ENCODE measurements around the gene GALNT3.

Gene GALNT3

GRCh38 chr2:165803123-165803760, 9.2 kb upstream of the GALNT3 start:
- peak; percentile 78 for DNase-seq (ENCODE audit: low read depth)
- TF ChIP-seq CTCF (IDR thresholded peaks at IDR 0.05; ENCODE audit: control insufficient read depth, extremely low read depth, insufficient read depth) = no peak

GRCh38 chr2:165801176-165801575, 7.1 kb upstream of the GALNT3 start:
- no peak for DNase-seq (ENCODE audit: low read depth)
- TF ChIP-seq CTCF (IDR thresholded peaks at IDR 0.05; ENCODE audit: control insufficient read depth, extremely low read depth, insufficient read depth) = no peak

More at GRCh38 chr2:165803123-165803760, 9.2 kb upstream of the GALNT3 start:
- H3K4me3 ChIP-seq (ENCODE audit: low read depth, low read length) = peak overlapping the region; percentile 16; the same call in 1 of the 2 replicates

GRCh38 chr2:165796819-165797530, 2.9 kb upstream of the GALNT3 start:
- no peak for TF ChIP-seq CTCF (IDR thresholded peaks at IDR 0.05; ENCODE audit: control insufficient read depth, extremely low read depth, insufficient read depth)
- H3K4me3 ChIP-seq (ENCODE audit: low read depth, low read length) = no peak overlapping the region
- no peak for DNase-seq (ENCODE audit: low read depth)

More at GRCh38 chr2:165801176-165801575, 7.1 kb upstream of the GALNT3 start:
- no peak overlapping the region for H3K4me3 ChIP-seq (ENCODE audit: low read depth, low read length)

GRCh38 chr2:165796129-165796528, 2.1 kb upstream of the GALNT3 start:
- H3K4me3 ChIP-seq (ENCODE audit: low read depth, low read length) = no peak overlapping the region
- TF ChIP-seq CTCF (IDR thresholded peaks at IDR 0.05; ENCODE audit: control insufficient read depth, extremely low read depth, insufficient read depth) = no peak
- DNase-seq (ENCODE audit: low read depth) = no peak

- H3K4me3 ChIP-seq (ENCODE audit: low read depth, low read length) = peak overlapping the region; percentile 85; the same call in 1 of the 2 replicates
- TF ChIP-seq CTCF (IDR thresholded peaks at IDR 0.05; ENCODE audit: control insufficient read depth, extremely low read depth, insufficient read depth) = no peak
- no peak for DNase-seq (ENCODE audit: low read depth)
Observed at GRCh38 chr2:165795011-165795410, 964 bp upstream of the GALNT3 start.

- peak overlapping the region; percentile 85 for H3K4me3 ChIP-seq (ENCODE audit: low read depth, low read length)
- no peak for DNase-seq (ENCODE audit: low read depth)
- TF ChIP-seq CTCF (IDR thresholded peaks at IDR 0.05; ENCODE audit: control insufficient read depth, extremely low read depth, insufficient read depth) = no peak
Observed at GRCh38 chr2:165794536-165794928, 485 bp upstream of the GALNT3 start.
